Measurements from ENCODE around the gene CCDC158. TPM values are rescaled to one million over a fixed set of nuclear protein-coding genes. Genes with fewer than 3 reads are reported as not detected.

The CCDC158 gene
- total and polyA plus RNA-seq, 2 donors (not counting 3 experiments of a cell fraction or from before 2014, with no cell fraction given), result not detected

DNA sequence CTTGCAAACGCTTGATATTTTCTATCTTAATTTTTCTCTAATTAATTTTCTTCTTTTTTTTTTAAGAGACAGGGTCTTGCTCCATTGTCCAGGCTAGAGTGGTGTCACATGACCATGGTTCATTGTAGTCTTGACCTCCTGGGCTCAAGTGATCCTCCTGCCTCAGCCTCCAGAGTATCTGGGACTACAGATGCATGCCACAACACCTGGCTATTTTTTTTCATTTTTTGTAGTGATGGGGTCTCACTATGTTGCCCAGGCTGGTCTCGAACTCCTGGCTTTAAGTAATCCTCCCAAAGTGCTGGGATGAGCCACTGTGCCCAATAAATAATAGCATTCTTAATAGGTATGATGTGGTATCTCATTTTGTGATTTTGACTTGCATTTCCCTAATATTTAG is 32.3 kb upstream of the CCDC158 start:
- no peaks in the 10 kb centered on the region for H4K20me1 ChIP-seq (replicated peaks; ENCODE audit: control insufficient read depth, extremely low read depth, insufficient read depth, low read length)
- H3K36me3 ChIP-seq (ENCODE audit: control insufficient read depth in 2 of 2, extremely low read depth in 1 of 2, insufficient read depth in 2 of 2, low read length in 2 of 2), result no peaks in the 10 kb centered on the region
- TF ChIP-seq FOS (IDR thresholded peaks at IDR 0.05; ENCODE audit: borderline replicate concordance, insufficient read depth, low read length), result no peak
- TF ChIP-seq EZH2 (IDR thresholded peaks at IDR 0.05; ENCODE audit: borderline replicate concordance, low read depth, low read length, severe bottlenecking), result no peak
- TF ChIP-seq POLR2AphosphoS5 (IDR thresholded peaks at IDR 0.05; ENCODE audit: insufficient read depth, low read depth, low read length), result no peak
- TF ChIP-seq, protein P1, sequence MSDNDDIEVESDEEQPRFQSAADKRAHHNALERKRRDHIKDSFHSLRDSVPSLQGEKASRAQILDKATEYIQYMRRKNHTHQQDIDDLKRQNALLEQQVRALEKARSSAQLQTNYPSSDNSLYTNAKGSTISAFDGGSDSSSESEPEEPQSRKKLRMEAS (IDR thresholded peaks at IDR 0.05; ENCODE audit: insufficient read depth, insufficient read length), result no peak
- no peak for TF ChIP-seq POLR2A (IDR thresholded peaks at IDR 0.05; ENCODE audit: low read depth, low read length)
- no peak for TF ChIP-seq JUN (IDR thresholded peaks at IDR 0.05; ENCODE audit: borderline replicate concordance, insufficient read depth, insufficient read length, low read depth)
- no peak for TF ChIP-seq MYC (IDR thresholded peaks at IDR 0.05; ENCODE audit: low read depth, low read length)
- TF ChIP-seq, protein P2, sequence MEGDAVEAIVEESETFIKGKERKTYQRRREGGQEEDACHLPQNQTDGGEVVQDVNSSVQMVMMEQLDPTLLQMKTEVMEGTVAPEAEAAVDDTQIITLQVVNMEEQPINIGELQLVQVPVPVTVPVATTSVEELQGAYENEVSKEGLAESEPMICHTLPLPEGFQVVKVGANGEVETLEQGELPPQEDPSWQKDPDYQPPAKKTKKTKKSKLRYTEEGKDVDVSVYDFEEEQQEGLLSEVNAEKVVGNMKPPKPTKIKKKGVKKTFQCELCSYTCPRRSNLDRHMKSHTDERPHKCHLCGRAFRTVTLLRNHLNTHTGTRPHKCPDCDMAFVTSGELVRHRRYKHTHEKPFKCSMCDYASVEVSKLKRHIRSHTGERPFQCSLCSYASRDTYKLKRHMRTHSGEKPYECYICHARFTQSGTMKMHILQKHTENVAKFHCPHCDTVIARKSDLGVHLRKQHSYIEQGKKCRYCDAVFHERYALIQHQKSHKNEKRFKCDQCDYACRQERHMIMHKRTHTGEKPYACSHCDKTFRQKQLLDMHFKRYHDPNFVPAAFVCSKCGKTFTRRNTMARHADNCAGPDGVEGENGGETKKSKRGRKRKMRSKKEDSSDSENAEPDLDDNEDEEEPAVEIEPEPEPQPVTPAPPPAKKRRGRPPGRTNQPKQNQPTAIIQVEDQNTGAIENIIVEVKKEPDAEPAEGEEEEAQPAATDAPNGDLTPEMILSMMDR (IDR thresholded peaks at IDR 0.05; ENCODE audit: extremely low read depth in 1 of 2, insufficient read depth in 1 of 2, low read depth in 1 of 2, low read length in 2 of 2), result no peak
- H3K79me2 ChIP-seq (ENCODE audit: control insufficient read depth, insufficient read depth, low read length), result no peaks in the 10 kb centered on the region
- no peaks in the 10 kb centered on the region for H3K9me1 ChIP-seq (replicated peaks; ENCODE audit: control insufficient read depth, extremely low read depth, insufficient read depth, low read length)
- FAIRE-seq (no peak), DNase-seq (ENCODE audit: low read depth, low spot score) (no peak)
- H2AFZ ChIP-seq (ENCODE audit: low read depth, low read length), result no peak overlapping the region
- intact Hi-C loops (cut with micrococcal nuclease) (no loop called here), dilution Hi-C loops (cut with MboI; ENCODE audit: extremely low pct_ligation_motif_present, low sequenced_read_pairs) (no loop called here)
- ChIA-PET POLR2A (no interaction called here), CTCF (no interaction called here)
- no peak overlapping the region for H3K4me2 ChIP-seq (ENCODE audit: insufficient read depth, low read length)
- H3K9me3 ChIP-seq (replicated peaks; ENCODE audit: control insufficient read depth, insufficient read depth, low read length), result no peaks in the 10 kb centered on the region
- no peak overlapping the region for H3K9ac ChIP-seq (replicated peaks; ENCODE audit: extremely low read depth, insufficient read depth, low read length)
- peaks cover 20% of the 10 kb centered on the region for H3K4me1 ChIP-seq (ENCODE audit: control insufficient read depth, extremely low read depth, insufficient read depth, low read length)
- no peak overlapping the region for H3K27ac ChIP-seq (ENCODE audit: insufficient read depth, low read depth, low read length)
- no peak overlapping the region for H3K4me3 ChIP-seq (replicated peaks in 1 of 3; ENCODE audit: insufficient read depth in 1 of 3, low read depth in 1 of 3, low read length in 3 of 3)
- peaks cover 0 to 5% of the 10 kb centered on the region in 2 experiments for H3K27me3 ChIP-seq (ENCODE audit: control insufficient read depth in 2 of 2, insufficient read depth in 2 of 2, low read length in 2 of 2)
- no TSS peak for BruUV-seq (replicated peaks)

Measured in endothelial cell of umbilical vein (primary cell).